ENCODE results near the gene AHI1. TPM values are rescaled to one million over a fixed set of nuclear protein-coding genes. Genes with fewer than 3 reads are reported as not detected.

The AHI1 gene
- polyA plus RNA-seq, 1 donor, result 26.5 TPM

- H3K27me3 ChIP-seq (ENCODE audit: control insufficient read depth, insufficient read depth, low read length), result no peaks in the 10 kb centered on the region
- 100% methylated on average over 1 of the region's 1 CpG for WGBS (ENCODE audit: insufficient coverage, low lambda C conversion rate)
These were observed 191.9 kb downstream of the AHI1 start for GRCh38 chr6:135305684-135306083.

GRCh38 chr6:135304883-135305282 is 192.7 kb downstream of the AHI1 start:
- no peaks in the 10 kb centered on the region for H3K9me3 ChIP-seq (ENCODE audit: control insufficient read depth, low read depth, low read length)
- no peaks in the 10 kb centered on the region for H3K27me3 ChIP-seq (ENCODE audit: control insufficient read depth, insufficient read depth, low read length)
- H3K4me1 ChIP-seq (ENCODE audit: control insufficient read depth, insufficient read depth, low read length), result no peaks in the 10 kb centered on the region
- H3K36me3 ChIP-seq (ENCODE audit: control insufficient read depth, insufficient read depth, low read length), result peaks cover 5% of the 10 kb centered on the region
- H3K27ac ChIP-seq (ENCODE audit: low read length), result no peak overlapping the region
- 90% methylated on average over 2 of the region's 4 CpGs for WGBS (ENCODE audit: insufficient coverage, low lambda C conversion rate)
- no peak for DNase-seq
- H3K4me3 ChIP-seq (ENCODE audit: low read length), result no peak overlapping the region

More at GRCh38 chr6:135305684-135306083, 191.9 kb downstream of the AHI1 start:
- Histone ChIP-seq H3K36me3 (ENCODE audit: control insufficient read depth, insufficient read depth, low read length) (peaks cover 5% of the 10 kb centered on the region), H3K4me3 (ENCODE audit: low read length) (no peak overlapping the region), H3K27ac (ENCODE audit: low read length) (no peak overlapping the region), H3K4me1 (ENCODE audit: control insufficient read depth, insufficient read depth, low read length) (no peaks in the 10 kb centered on the region), H3K9me3 (ENCODE audit: control insufficient read depth, low read depth, low read length) (no peaks in the 10 kb centered on the region)
- DNase-seq, result no peak

- no peak for DNase-seq
- no peak overlapping the region for H3K4me3 ChIP-seq (ENCODE audit: low read length)
- no peaks in the 10 kb centered on the region for H3K9me3 ChIP-seq (ENCODE audit: control insufficient read depth, low read depth, low read length)
- no peaks in the 10 kb centered on the region for H3K4me1 ChIP-seq (ENCODE audit: control insufficient read depth, insufficient read depth, low read length)
- H3K36me3 ChIP-seq (ENCODE audit: control insufficient read depth, insufficient read depth, low read length), result no peaks in the 10 kb centered on the region
- no peak overlapping the region for H3K27ac ChIP-seq (ENCODE audit: low read length)
- no peaks in the 10 kb centered on the region for H3K27me3 ChIP-seq (ENCODE audit: control insufficient read depth, insufficient read depth, low read length)
These were observed 196.2 kb downstream of the AHI1 start for GRCh38 chr6:135301304-135301703.

- no peaks in the 10 kb centered on the region for H3K27me3 ChIP-seq (ENCODE audit: control insufficient read depth, insufficient read depth, low read length)
These were observed 197.0 kb downstream of the AHI1 start for GRCh38 chr6:135300576-135300975.

GRCh38 chr6:135299256-135299655 is 198.3 kb downstream of the AHI1 start:
- WGBS (ENCODE audit: insufficient coverage, low lambda C conversion rate), result 100% methylated on average over 2 of the region's 2 CpGs
- H3K4me1 ChIP-seq (ENCODE audit: control insufficient read depth, insufficient read depth, low read length), result no peaks in the 10 kb centered on the region
- no peaks in the 10 kb centered on the region for H3K27me3 ChIP-seq (ENCODE audit: control insufficient read depth, insufficient read depth, low read length)
- H3K4me3 ChIP-seq (ENCODE audit: low read length), result no peak overlapping the region
- DNase-seq, result no peak
- no peak overlapping the region for H3K27ac ChIP-seq (ENCODE audit: low read length)
- H3K9me3 ChIP-seq (ENCODE audit: control insufficient read depth, low read depth, low read length), result no peaks in the 10 kb centered on the region
- H3K36me3 ChIP-seq (ENCODE audit: control insufficient read depth, insufficient read depth, low read length), result no peaks in the 10 kb centered on the region

More at GRCh38 chr6:135300576-135300975, 197.0 kb downstream of the AHI1 start:
- DNase-seq, result no peak
- Histone ChIP-seq H3K9me3 (ENCODE audit: control insufficient read depth, low read depth, low read length) (no peaks in the 10 kb centered on the region), H3K4me1 (ENCODE audit: control insufficient read depth, insufficient read depth, low read length) (no peaks in the 10 kb centered on the region), H3K36me3 (ENCODE audit: control insufficient read depth, insufficient read depth, low read length) (no peaks in the 10 kb centered on the region), H3K4me3 (ENCODE audit: low read length) (no peak overlapping the region), H3K27ac (ENCODE audit: low read length) (no peak overlapping the region)

DNA sequence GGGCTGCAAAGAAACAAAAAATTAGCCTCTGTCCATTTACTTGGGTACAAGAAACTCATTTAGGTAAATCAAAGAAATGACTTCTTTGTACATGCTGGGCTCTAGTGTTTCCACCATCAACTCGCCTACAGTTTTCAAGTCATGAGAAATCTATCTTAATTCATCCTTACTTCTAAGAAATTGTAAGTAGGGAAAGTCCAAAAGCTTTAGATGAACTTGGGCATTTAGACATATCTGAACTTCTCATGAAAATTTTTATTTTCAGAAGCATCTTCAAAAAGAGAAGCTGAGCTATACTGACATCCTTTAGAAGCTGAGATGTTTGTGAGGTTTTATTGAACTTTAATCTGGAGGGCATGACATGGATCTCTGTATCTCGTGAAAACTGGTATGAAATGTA is 199.1 kb downstream of the AHI1 start:
- H3K27me3 ChIP-seq (ENCODE audit: control insufficient read depth, insufficient read depth, low read length), result no peaks in the 10 kb centered on the region
- no peaks in the 10 kb centered on the region for H3K4me1 ChIP-seq (ENCODE audit: control insufficient read depth, insufficient read depth, low read length)
- H3K9me3 ChIP-seq (ENCODE audit: control insufficient read depth, low read depth, low read length), result no peaks in the 10 kb centered on the region
- no peak for DNase-seq
- H3K4me3 ChIP-seq (ENCODE audit: low read length), result no peak overlapping the region
- H3K36me3 ChIP-seq (ENCODE audit: control insufficient read depth, insufficient read depth, low read length), result no peaks in the 10 kb centered on the region
- 100% methylated on average over 1 of the region's 2 CpGs for WGBS (ENCODE audit: insufficient coverage, low lambda C conversion rate)
- no peak overlapping the region for H3K27ac ChIP-seq (ENCODE audit: low read length)

- Histone ChIP-seq H3K4me1 (ENCODE audit: control insufficient read depth, insufficient read depth, low read length) (no peaks in the 10 kb centered on the region), H3K27ac (ENCODE audit: low read length) (no peak overlapping the region), H3K4me3 (ENCODE audit: low read length) (no peak overlapping the region), H3K9me3 (ENCODE audit: control insufficient read depth, low read depth, low read length) (no peaks in the 10 kb centered on the region), H3K36me3 (ENCODE audit: control insufficient read depth, insufficient read depth, low read length) (no peaks in the 10 kb centered on the region), H3K27me3 (ENCODE audit: control insufficient read depth, insufficient read depth, low read length) (no peaks in the 10 kb centered on the region)
- WGBS (ENCODE audit: insufficient coverage, low lambda C conversion rate), result no CpG with 5 or more reads among the region's 2 CpGs
- DNase-seq, result no peak
These were observed 200.8 kb downstream of the AHI1 start for GRCh38 chr6:135296715-135297114.

DNA sequence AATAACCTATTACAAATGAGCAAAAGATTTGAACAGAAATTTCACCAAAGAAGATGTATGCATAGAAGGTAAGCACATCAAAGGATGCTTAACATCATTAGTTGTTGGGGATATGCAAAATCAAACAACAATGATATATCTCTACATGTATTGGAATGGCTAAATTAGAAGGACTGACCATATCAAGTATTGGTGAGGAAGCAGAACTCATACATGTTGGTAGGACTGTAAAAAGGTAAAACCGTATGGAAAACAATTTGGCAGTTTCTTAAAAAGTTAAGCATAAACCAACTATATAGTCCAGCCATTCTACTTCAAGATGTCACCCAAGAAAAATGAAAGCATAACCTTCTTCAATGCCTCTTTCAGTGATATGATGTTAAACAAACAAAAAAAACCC is 202.5 kb downstream of the AHI1 start:
- no peak overlapping the region for H3K4me3 ChIP-seq (ENCODE audit: low read length)
- no peak overlapping the region for H3K27ac ChIP-seq (ENCODE audit: low read length)
- H3K4me1 ChIP-seq (ENCODE audit: control insufficient read depth, insufficient read depth, low read length), result no peaks in the 10 kb centered on the region
- DNase-seq, result no peak
- no peaks in the 10 kb centered on the region for H3K9me3 ChIP-seq (ENCODE audit: control insufficient read depth, low read depth, low read length)
- 100% methylated on average over 1 of the region's 1 CpG for WGBS (ENCODE audit: insufficient coverage, low lambda C conversion rate)
- no peaks in the 10 kb centered on the region for H3K27me3 ChIP-seq (ENCODE audit: control insufficient read depth, insufficient read depth, low read length)
- H3K36me3 ChIP-seq (ENCODE audit: control insufficient read depth, insufficient read depth, low read length), result no peaks in the 10 kb centered on the region

- H3K4me1 ChIP-seq (ENCODE audit: control insufficient read depth, insufficient read depth, low read length), result no peaks in the 10 kb centered on the region
- no peak for DNase-seq
- no CpG with 5 or more reads among the region's 3 CpGs for WGBS (ENCODE audit: insufficient coverage, low lambda C conversion rate)
- H3K9me3 ChIP-seq (ENCODE audit: control insufficient read depth, low read depth, low read length), result no peaks in the 10 kb centered on the region
- no peaks in the 10 kb centered on the region for H3K27me3 ChIP-seq (ENCODE audit: control insufficient read depth, insufficient read depth, low read length)
- no peak overlapping the region for H3K4me3 ChIP-seq (ENCODE audit: low read length)
- H3K27ac ChIP-seq (ENCODE audit: low read length), result no peak overlapping the region
- no peaks in the 10 kb centered on the region for H3K36me3 ChIP-seq (ENCODE audit: control insufficient read depth, insufficient read depth, low read length)
These were observed 206.1 kb downstream of the AHI1 start for GRCh38 chr6:135291288-135292076.

DNA sequence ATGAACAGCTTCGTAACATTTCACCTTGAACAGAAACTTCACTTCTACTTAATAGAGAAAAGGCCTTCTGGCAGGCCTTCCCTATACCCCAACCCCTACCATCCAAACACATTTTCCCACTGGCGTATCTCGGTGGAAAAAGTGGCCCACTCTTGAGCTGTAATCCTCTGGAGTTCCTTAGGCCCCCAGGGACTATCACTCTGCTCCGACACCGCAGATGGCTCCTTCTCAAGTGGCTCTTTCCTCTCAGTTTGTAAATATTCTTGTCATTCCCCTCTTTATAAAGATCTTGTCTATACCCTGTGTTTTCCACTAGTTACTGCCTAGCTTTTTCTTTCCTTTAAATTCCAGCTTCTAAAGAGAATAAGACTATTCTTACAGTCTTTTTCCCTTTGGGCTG is 207.7 kb downstream of the AHI1 start:
- no peak for DNase-seq
- WGBS (ENCODE audit: insufficient coverage, low lambda C conversion rate), result no CpG with 5 or more reads among the region's 5 CpGs
- H3K9me3 ChIP-seq (ENCODE audit: control insufficient read depth, low read depth, low read length), result no peaks in the 10 kb centered on the region
- no peaks in the 10 kb centered on the region for H3K27me3 ChIP-seq (ENCODE audit: control insufficient read depth, insufficient read depth, low read length)
- H3K36me3 ChIP-seq (ENCODE audit: control insufficient read depth, insufficient read depth, low read length), result no peaks in the 10 kb centered on the region
- no peak overlapping the region for H3K27ac ChIP-seq (ENCODE audit: low read length)
- H3K4me1 ChIP-seq (ENCODE audit: control insufficient read depth, insufficient read depth, low read length), result no peaks in the 10 kb centered on the region
- H3K4me3 ChIP-seq (ENCODE audit: low read length), result no peak overlapping the region

GRCh38 chr6:135286962-135287538 is 210.5 kb downstream of the AHI1 start:
- 79% methylated on average over 3 of the region's 8 CpGs for WGBS (ENCODE audit: insufficient coverage, low lambda C conversion rate)
- no peaks in the 10 kb centered on the region for H3K27me3 ChIP-seq (ENCODE audit: control insufficient read depth, insufficient read depth, low read length)
- no peaks in the 10 kb centered on the region for H3K9me3 ChIP-seq (ENCODE audit: control insufficient read depth, low read depth, low read length)
- no peak for DNase-seq
- no peak overlapping the region for H3K27ac ChIP-seq (ENCODE audit: low read length)
- no peaks in the 10 kb centered on the region for H3K36me3 ChIP-seq (ENCODE audit: control insufficient read depth, insufficient read depth, low read length)
- no peak overlapping the region for H3K4me3 ChIP-seq (ENCODE audit: low read length)
- no peaks in the 10 kb centered on the region for H3K4me1 ChIP-seq (ENCODE audit: control insufficient read depth, insufficient read depth, low read length)
